ENCODE measurements around the gene HOMEZ. TPM values are rescaled to one million over a fixed set of nuclear protein-coding genes. Genes with fewer than 3 reads are reported as not detected.

HOMEZ gene
- total and polyA plus RNA-seq, 2 donors from 2014 or later, result 14.8 to 18.5 TPM

DNA sequence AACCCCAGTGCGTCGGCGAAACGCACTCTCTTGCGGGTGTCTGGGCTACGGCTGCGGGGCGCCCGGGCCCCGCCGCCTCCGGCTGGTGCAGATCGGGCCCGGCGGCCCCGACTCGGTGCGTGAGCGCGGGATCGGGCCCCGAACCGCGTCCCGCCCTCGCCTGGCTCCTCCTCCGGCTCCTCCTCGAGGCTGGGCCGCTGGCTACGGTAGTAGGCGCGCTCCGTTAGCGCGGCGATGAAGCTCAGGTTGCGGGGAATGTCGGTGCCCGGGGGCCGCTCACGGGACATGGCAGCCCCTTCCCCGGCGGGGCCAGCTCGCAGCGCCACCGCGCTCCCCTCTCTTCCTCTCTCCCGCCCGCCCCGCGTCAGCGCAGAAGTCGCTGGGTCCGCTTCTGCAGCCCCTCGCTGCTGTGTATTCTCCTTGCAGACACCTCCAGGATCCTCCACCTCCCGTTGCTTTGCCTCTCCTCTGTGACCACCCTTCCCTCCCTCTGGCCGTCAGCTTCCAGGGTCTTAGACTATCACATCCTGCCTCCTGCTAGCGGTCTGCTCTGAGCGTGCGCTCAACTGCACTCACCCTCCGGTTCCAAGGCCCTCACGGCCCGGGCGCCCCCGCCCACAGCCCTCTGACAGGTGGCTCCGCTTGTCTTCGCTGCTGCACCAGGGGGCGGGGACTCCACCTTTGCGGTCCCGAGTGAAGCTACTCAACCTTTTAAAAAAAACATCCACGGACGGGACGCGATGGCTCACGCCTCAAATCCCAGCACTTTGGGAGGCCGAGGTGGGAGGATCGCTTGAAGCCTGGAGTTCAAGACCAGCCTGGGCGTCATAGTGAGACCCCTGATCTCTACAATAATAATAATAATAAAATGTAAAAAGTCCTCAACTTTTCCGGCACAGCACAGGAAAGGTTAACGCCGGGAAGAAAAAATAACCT lies 16.6 kb upstream of the HOMEZ start, which contains the start of gene PPP1R3E:
PPP1R3E (minus strand) TSS at position 570 of the 936 bp plus-strand sequence; CDS start at position 287, 283 bp downstream.
- peak within 1 kb of the TSS; percentile 92 to 96 for H3K27ac ChIP-seq (ENCODE audit: low read depth in 2 of 2, low read length in 2 of 2)
- intact Hi-C loops (cut with DNase I), result no loop called here
- H3K9ac ChIP-seq (ENCODE audit: low read length in 3 of 3), result peak within 1 kb of the TSS; percentile 72 to 77 (median 77)
- no peaks in the 10 kb centered on the region for H3K9me3 ChIP-seq (ENCODE audit: control insufficient read depth in 2 of 3, insufficient read depth in 1 of 3, low read length in 3 of 3)
- DNase-seq (peak; percentile 75 to 94 (median 85)), FAIRE-seq (no peak)
- peaks cover 3 to 23% (median 18%) of the 10 kb centered on the region in 3 donors for H3K4me1 ChIP-seq (ENCODE audit: control insufficient read depth in 2 of 3, insufficient read depth in 2 of 3, low read depth in 1 of 3, low read length in 3 of 3)
- TF ChIP-seq CTCF (IDR thresholded peaks at IDR 0.05; ENCODE audit: borderline replicate concordance, extremely low read depth, insufficient read depth), result no peak
- H3K27me3 ChIP-seq (ENCODE audit: control insufficient read depth, insufficient read depth, low read length), result no peaks in the 10 kb centered on the region
- H3K4me3 ChIP-seq (ENCODE audit: low read length in 3 of 3), result peak within 1 kb of the TSS; percentile 75 to 91 (median 84)
- H3K36me3 ChIP-seq (ENCODE audit: control insufficient read depth in 2 of 3, insufficient read depth in 3 of 3, low read length in 3 of 3), result peaks cover 0 to 3% (median 0%) of the 10 kb centered on the region in 3 donors

DNA sequence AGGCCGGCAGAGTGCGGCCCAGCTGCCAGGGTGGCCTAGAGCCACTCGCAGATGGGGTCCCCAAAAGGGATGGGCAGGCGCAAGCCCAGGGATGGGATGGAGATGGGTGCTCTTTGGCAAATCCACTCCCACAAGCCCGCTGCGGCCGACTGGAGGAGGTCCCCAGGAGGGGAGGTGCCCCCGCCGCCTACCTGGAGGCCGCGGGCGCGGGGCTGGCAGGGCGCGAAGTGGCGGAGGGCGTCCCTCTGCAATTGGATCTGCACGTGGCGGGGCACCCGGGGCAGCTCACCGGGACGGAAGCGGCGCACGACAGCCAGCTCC lies 16.0 kb upstream of the HOMEZ start:
- FAIRE-seq (no peak), DNase-seq (no peak)
- Histone ChIP-seq H3K27ac (ENCODE audit: low read depth in 2 of 2, low read length in 2 of 2) (peak overlapping the region; percentile 92 to 96), H3K27me3 (ENCODE audit: control insufficient read depth, insufficient read depth, low read length) (no peaks in the 10 kb centered on the region), H3K36me3 (ENCODE audit: control insufficient read depth in 2 of 3, insufficient read depth in 3 of 3, low read length in 3 of 3) (peaks cover 0 to 3% (median 0%) of the 10 kb centered on the region in 3 donors), H3K4me1 (ENCODE audit: control insufficient read depth in 2 of 3, insufficient read depth in 2 of 3, low read depth in 1 of 3, low read length in 3 of 3) (peaks cover 3 to 20% (median 15%) of the 10 kb centered on the region in 3 donors), H3K4me3 (ENCODE audit: low read length in 3 of 3) (peak overlapping the region; percentile 75 to 91 (median 84)), H3K9me3 (ENCODE audit: control insufficient read depth in 2 of 3, insufficient read depth in 1 of 3, low read length in 3 of 3) (no peaks in the 10 kb centered on the region), H3K9ac (ENCODE audit: low read length in 3 of 3) (peak overlapping the region; percentile 22 to 77 (median 77))
- intact Hi-C loops (cut with DNase I), result no loop called here
- TF ChIP-seq CTCF (IDR thresholded peaks at IDR 0.05; ENCODE audit: borderline replicate concordance, extremely low read depth, insufficient read depth), result no peak

GRCh38 chr14:23301288-23301968 lies 15.5 kb upstream of the HOMEZ start:
- peaks cover 0 to 3% (median 0%) of the 10 kb centered on the region in 3 donors for H3K36me3 ChIP-seq (ENCODE audit: control insufficient read depth in 2 of 3, insufficient read depth in 3 of 3, low read length in 3 of 3)
- no peaks in the 10 kb centered on the region for H3K27me3 ChIP-seq (ENCODE audit: control insufficient read depth, insufficient read depth, low read length)
- intact Hi-C loops (cut with DNase I), result no loop called here
- peak overlapping the region; percentile 22 to 77 (median 77) for H3K9ac ChIP-seq (ENCODE audit: low read length in 3 of 3)
- peak overlapping the region; percentile 98 for H3K27ac ChIP-seq (ENCODE audit: low read depth in 2 of 2, low read length in 2 of 2)
- FAIRE-seq (no peak), DNase-seq (peak; percentile 98 to 100 (median 99))
- peak; percentile 64 for TF ChIP-seq CTCF (IDR thresholded peaks at IDR 0.05; ENCODE audit: borderline replicate concordance, extremely low read depth, insufficient read depth)
- peaks cover 3 to 20% (median 15%) of the 10 kb centered on the region in 3 donors for H3K4me1 ChIP-seq (ENCODE audit: control insufficient read depth in 2 of 3, insufficient read depth in 2 of 3, low read depth in 1 of 3, low read length in 3 of 3)
- H3K9me3 ChIP-seq (ENCODE audit: control insufficient read depth in 2 of 3, insufficient read depth in 1 of 3, low read length in 3 of 3), result no peaks in the 10 kb centered on the region
- peak overlapping the region; percentile 75 to 91 (median 86) for H3K4me3 ChIP-seq (ENCODE audit: low read length in 3 of 3)
